Uterus (tissue), 4 donors: ENCODE results near the gene TMEM254. TPM values are rescaled to one million over a fixed set of nuclear protein-coding genes. Genes with fewer than 3 reads are reported as not detected.
A peak's percentile ranks its signal among the peaks of the same experiment; 100 is the strongest.
"Not testable (repeated sequence)": the region's sequence is repeated elsewhere in the genome, so short reads cannot be mapped to it uniquely, and the experiment has no call there.

ENCODE experiments used
- DNase-seq, 2 donors: peaks; one replicate each; pipeline ENCODE4 v3.0.0-alpha.2; 2019 to 2020
- H3K27ac ChIP-seq, 2 donors: fragments of 200-600 bp; sonication (generic); 1 replicate in 1 of 2; 2 replicates in 1 of 2; pipeline ENCODE4 v1.5.1; 2016 to 2018
- H3K27me3 ChIP-seq, 2 donors: fragments of 200-600 bp; sonication (generic); one replicate each; pipeline ENCODE4 v1.5.1; 2018 to 2019; ENCODE audit warnings: control low read depth in 1 of 2
- H3K36me3 ChIP-seq, 2 donors: fragments of 200-600 bp; sonication (generic); one replicate each; pipeline ENCODE4 v1.5.1; 2019; ENCODE audit warnings: control low read depth in 1 of 2
- H3K4me1 ChIP-seq, 2 donors: fragments of 200-600 bp; sonication (generic); one replicate each; pipeline ENCODE4 v1.5.1; 2018 to 2019; ENCODE audit warnings: control low read depth in 1 of 2
- H3K4me3 ChIP-seq, 2 donors: fragments of 200-600 bp; sonication (generic); 1 replicate in 1 of 2; 2 replicates in 1 of 2; pipeline ENCODE4 v1.5.1; 2018 to 2019; ENCODE audit warnings: mild to moderate bottlenecking in 1 of 2
- H3K9me3 ChIP-seq, 2 donors: fragments of 200-600 bp; sonication (generic); one replicate each; pipeline ENCODE4 v1.5.1; 2019; ENCODE audit warnings: control low read depth in 1 of 2
- POLR2A ChIP-seq, 2 donors: fragments of 450-650 bp; IDR thresholded peaks; one replicate each; pipeline ENCODE4 v1.6.1; 2016; ENCODE audit warnings: antibody characterized with exemption in 2 of 2, mild to moderate bottlenecking in 1 of 2, moderate library complexity in 1 of 2
- intact Hi-C: fragments of 100-400 bp; cut with DNase I; formaldehyde crosslinking; loops from one replicate; pipeline ENCODE4 v1.15.1; 2023; ENCODE audit warnings: low total_unique reads
- total RNA-seq, 4 donors: library from RNA; depleted of rRNA in 3 of 4; stranded (reverse); fragments of >200 nt in 3 of 4; gene quantifications; one replicate each; pipeline versions ENCODE4 v1.1.0 to v1.2.4, GENCODE V29; 2014 to 2023
- TF ChIP-seq, protein P1 (sequence below), 4 experiments: fragments of 200-600 bp in 2 of 4; fragments of 450-650 bp in 2 of 4; sonication (generic) in 2 of 4; IDR thresholded peaks; one replicate each; pipeline ENCODE4 v1.5.1; 2016 to 2019; ENCODE audit warnings: antibody characterized with exemption in 4 of 4, mild to moderate bottlenecking in 2 of 4, moderate library complexity in 1 of 4
- donor health status: DM: yes; HTN: yes; CAD: no.

The TMEM254 gene
- total RNA-seq, 4 donors from 2014 or later, result 1.5 to 14.0 (median 6.1) TPM

DNA sequence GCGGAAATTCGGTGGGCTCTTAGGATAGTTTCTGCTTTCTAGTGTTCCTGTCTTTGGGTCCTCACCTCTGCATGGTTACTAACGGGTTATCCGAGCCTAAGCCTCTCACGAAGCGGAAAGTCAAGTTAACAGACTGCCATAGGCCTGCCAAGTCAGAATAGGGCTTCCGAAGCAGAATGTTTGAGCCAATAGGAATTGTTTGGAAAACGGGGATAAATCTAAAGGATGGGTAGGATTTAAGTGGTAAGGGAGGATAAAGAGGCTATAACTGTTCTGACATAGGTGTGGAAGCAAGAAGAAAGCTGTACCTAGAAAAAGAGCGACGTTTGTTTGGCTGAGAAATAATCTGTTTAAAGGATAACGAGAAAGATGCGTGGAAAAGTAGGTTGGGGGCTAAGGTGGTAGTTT, 851 bp downstream of the TMEM254 start:
- TF ChIP-seq POLR2A (IDR thresholded peaks at IDR 0.05), result no peak
- TF ChIP-seq, protein P1, sequence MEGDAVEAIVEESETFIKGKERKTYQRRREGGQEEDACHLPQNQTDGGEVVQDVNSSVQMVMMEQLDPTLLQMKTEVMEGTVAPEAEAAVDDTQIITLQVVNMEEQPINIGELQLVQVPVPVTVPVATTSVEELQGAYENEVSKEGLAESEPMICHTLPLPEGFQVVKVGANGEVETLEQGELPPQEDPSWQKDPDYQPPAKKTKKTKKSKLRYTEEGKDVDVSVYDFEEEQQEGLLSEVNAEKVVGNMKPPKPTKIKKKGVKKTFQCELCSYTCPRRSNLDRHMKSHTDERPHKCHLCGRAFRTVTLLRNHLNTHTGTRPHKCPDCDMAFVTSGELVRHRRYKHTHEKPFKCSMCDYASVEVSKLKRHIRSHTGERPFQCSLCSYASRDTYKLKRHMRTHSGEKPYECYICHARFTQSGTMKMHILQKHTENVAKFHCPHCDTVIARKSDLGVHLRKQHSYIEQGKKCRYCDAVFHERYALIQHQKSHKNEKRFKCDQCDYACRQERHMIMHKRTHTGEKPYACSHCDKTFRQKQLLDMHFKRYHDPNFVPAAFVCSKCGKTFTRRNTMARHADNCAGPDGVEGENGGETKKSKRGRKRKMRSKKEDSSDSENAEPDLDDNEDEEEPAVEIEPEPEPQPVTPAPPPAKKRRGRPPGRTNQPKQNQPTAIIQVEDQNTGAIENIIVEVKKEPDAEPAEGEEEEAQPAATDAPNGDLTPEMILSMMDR (IDR thresholded peaks at IDR 0.05), result no peak
- Histone ChIP-seq H3K4me1 (no peaks in the 10 kb centered on the region), H3K36me3 (no peaks in the 10 kb centered on the region), H3K9me3 (no peaks in the 10 kb centered on the region), H3K4me3 (peak overlapping the region; percentile 64 to 65), H3K27me3 (no peaks in the 10 kb centered on the region), H3K27ac (peak overlapping the region; percentile 89 to 95)
- no peak for DNase-seq
- intact Hi-C loops, result no loop called here

DNA sequence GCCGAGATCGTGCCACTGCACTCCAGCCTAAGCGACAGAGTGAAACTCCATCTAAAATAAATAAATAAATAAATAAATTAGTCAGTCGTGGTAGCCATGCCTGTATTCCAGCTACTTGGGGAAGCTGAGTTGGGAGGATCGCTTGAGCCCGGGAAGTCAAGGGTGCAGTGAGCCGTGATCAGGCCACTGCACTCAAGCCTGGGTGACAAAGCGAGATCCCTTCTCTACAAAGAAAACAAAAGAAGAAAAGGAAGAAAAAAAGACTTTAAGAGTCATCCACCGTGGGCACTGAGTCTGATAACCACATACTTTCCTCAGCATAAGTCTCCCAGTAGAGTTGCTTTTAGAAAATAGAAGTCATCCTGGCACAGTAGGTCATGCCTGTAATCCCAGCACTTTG, 2.6 kb downstream of the TMEM254 start:
- Histone ChIP-seq H3K4me1 (no peaks in the 10 kb centered on the region), H3K27ac (no peak overlapping the region), H3K9me3 (no peaks in the 10 kb centered on the region), H3K36me3 (no peaks in the 10 kb centered on the region), H3K4me3 (no peak overlapping the region), H3K27me3 (no peaks in the 10 kb centered on the region)
- DNase-seq, result no peak
- intact Hi-C loops, result no loop called here
- TF ChIP-seq, protein P1 (IDR thresholded peaks at IDR 0.05), result no peak
- TF ChIP-seq POLR2A (IDR thresholded peaks at IDR 0.05), result no peak

DNA sequence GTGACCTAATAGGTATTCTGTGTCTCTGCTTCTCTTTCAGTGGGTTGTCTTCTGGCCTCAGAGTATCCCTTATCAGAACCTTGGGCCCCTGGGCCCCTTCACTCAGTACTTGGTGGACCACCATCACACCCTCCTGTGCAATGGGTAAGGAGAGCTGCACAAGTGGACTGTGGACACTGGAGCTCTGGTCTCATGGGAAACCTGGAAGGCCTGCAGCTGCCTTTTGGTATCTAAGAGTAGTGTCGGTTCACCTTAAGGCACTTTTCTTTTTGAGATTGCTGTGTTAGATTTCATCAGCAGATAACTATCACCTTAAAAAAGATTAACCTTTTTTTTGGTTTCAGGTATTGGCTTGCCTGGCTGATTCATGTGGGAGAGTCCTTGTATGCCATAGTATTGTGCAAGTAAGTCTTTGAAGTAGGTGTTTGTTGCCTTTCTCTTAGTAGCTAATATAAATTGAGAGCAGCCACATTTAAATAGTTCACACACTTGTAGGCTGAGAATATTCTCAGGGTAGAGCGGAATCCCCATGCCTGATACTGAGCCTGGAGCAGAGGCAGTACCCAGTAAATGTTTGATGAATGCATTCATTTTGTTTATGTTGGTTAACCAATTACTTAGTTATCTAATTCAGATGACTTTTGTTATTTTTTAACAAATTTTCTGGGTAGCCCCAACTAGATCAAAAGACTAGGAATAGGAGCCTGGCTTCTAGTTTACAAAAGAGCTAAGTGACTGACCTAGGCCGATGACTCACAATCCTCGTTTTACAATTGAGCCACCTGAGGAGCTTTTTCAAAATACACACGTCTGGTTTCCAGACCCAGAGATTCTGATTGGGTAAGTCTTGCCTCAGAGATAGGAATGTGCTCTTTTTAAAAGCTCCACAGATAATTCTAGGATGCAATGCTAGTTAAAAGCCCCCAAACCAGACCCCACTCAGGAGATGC, 3.6 kb downstream of the TMEM254 start:
- H3K9me3 ChIP-seq, result no peaks in the 10 kb centered on the region
- intact Hi-C loops, result no loop called here
- no peak for TF ChIP-seq POLR2A (IDR thresholded peaks at IDR 0.05)
- TF ChIP-seq, protein P1 (IDR thresholded peaks at IDR 0.05), result no peak

GRCh38 chr10:80090121-80090520, 11.7 kb downstream of the TMEM254 start:
- Histone ChIP-seq H3K4me1 (no peaks in the 10 kb centered on the region), H3K27ac (no peak overlapping the region), H3K36me3 (no peaks in the 10 kb centered on the region), H3K9me3 (no peaks in the 10 kb centered on the region), H3K27me3 (no peaks in the 10 kb centered on the region), H3K4me3 (no peak overlapping the region)
- intact Hi-C loops, result no loop called here
- DNase-seq, result no peak
- TF ChIP-seq, protein P1 (IDR thresholded peaks at IDR 0.05), result no peak
- TF ChIP-seq POLR2A (IDR thresholded peaks at IDR 0.05), result no peak

More for the DNA sequence above, 3.6 kb downstream of the TMEM254 start:
- Histone ChIP-seq H3K27me3 (no peaks in the 10 kb centered on the region), H3K4me3 (no peak overlapping the region), H3K36me3 (no peaks in the 10 kb centered on the region), H3K4me1 (no peaks in the 10 kb centered on the region), H3K27ac (no peak overlapping the region)
- DNase-seq, result no peak

- no peak overlapping the region for H3K4me3 ChIP-seq
- TF ChIP-seq POLR2A (IDR thresholded peaks at IDR 0.05), result no peak
- TF ChIP-seq, protein P1 (IDR thresholded peaks at IDR 0.05), result no peak
- no peaks in the 10 kb centered on the region for H3K27me3 ChIP-seq
- no peaks in the 10 kb centered on the region for H3K9me3 ChIP-seq
- no peak for DNase-seq
- H3K27ac ChIP-seq, result no peak overlapping the region
- H3K4me1 ChIP-seq, result no peaks in the 10 kb centered on the region
- H3K36me3 ChIP-seq, result no peaks in the 10 kb centered on the region
- intact Hi-C loops, result no loop called here
Measured at GRCh38 chr10:80094231-80094630, 15.8 kb downstream of the TMEM254 start.

- H3K27me3 ChIP-seq, H3K4me3 ChIP-seq, H3K9me3 ChIP-seq, DNase-seq, H3K27ac ChIP-seq, H3K4me1 ChIP-seq, intact Hi-C loops, H3K36me3 ChIP-seq: not testable (repeated sequence)
Measured at GRCh38 chr10:80098272-80098671, 19.8 kb downstream of the TMEM254 start.

DNA sequence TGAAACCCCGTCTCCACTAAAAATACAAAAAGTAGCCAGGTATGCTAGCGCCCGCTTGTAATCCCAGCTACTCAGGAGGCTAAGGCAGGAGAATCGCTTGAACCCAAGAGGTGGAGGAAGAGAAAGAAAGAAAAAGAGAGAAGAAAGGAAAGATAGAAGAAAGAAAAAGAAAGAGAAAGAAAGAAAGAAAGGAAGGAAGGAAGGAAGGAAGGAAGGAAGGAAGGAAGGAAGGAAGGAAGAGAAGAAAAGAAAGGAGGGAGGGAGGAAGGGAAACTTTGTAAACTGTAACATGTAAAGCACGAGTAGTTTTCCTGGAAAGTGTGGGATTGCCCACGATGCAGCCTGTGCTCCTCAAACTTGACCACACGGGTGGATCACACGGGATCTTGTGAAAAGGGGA, 20.8 kb downstream of the TMEM254 start:
- H3K27ac ChIP-seq, DNase-seq, intact Hi-C loops, H3K4me1 ChIP-seq, H3K27me3 ChIP-seq, H3K36me3 ChIP-seq, H3K9me3 ChIP-seq, H3K4me3 ChIP-seq: not testable (repeated sequence)
